K562 (cell line): Measurements from ENCODE around the gene DAD1. TPM values are rescaled to one million over a fixed set of nuclear protein-coding genes. Genes with fewer than 3 reads are reported as not detected.
"Not testable (repeated sequence)": the region's sequence is repeated elsewhere in the genome, so short reads cannot be mapped to it uniquely, and the experiment has no call there.

ENCODE experiments used
- ATAC-seq: fragments of 200-7000 bp; cut with Tn5 transposase; 3 replicates; pipeline ENCODE4 v1.9.1; 2020; ENCODE audit warnings: moderate library complexity
- BruUV-seq: library from RNA; stranded (reverse); fragments of 400-500 nt; replicated peaks from 2 replicates; lab custom pipeline; 2021; lab: Mats Ljungman, UMichigan
- CTCF ChIA-PET: fragments of 300-600 bp; formaldehyde crosslinking; extraction: SDS; loops from one replicate; lab custom pipeline; 2021; ENCODE audit warnings: low intra/inter-chr PET ratio; lab: Yijun Ruan, JAX
- POLR2A ChIA-PET: fragments of 300-600, 350-650 bp; sonication (Branson Sonifier 250); formaldehyde crosslinking; extraction: SDS; loops from one replicate; lab custom pipeline; 2021; ENCODE audit warnings: antibody characterized with exemption, inconsistent platforms; lab: Yijun Ruan, JAX
- DNase-seq, 4 experiments: peaks; one replicate each; pipeline versions ENCODE4 v3.0.0 to v3.0.0-alpha.2; 2011 to 2018; ENCODE audit warnings: low spot score in 3 of 4, mixed read lengths in 3 of 4; ENCODE audit errors: extremely low read depth in 1 of 4
- FAIRE-seq: peaks from 2 replicates; lab custom pipeline; 2011; peaks lifted over from hg19 to GRCh38; lab: Jason Lieb, UNC
- H2AFZ ChIP-seq: 2 replicates; pipeline ENCODE4 v1.6.0; 2011; ENCODE audit warnings: low read depth, low read length, control low read depth, inconsistent platforms
- H3K27ac ChIP-seq: fragments of 200-600 bp; 3 replicates; pipeline ENCODE4 v1.8.0; 2011; ENCODE audit warnings: low read depth, mild to moderate bottlenecking, control low read depth, inconsistent platforms, low read length, moderate library complexity, mixed read lengths; ENCODE audit errors: extremely low read depth
- H3K27me3 ChIP-seq, 2 experiments: fragments of 300-600 bp in 1 of 2; 2 replicates in 1 of 2; 3 replicates in 1 of 2; pipeline versions ENCODE4 v1.6.0 to v1.8.0; 2011; ENCODE audit warnings: inconsistent platforms in 2 of 2, low read length in 2 of 2, mild to moderate bottlenecking in 1 of 2, mixed read lengths in 1 of 2, moderate library complexity in 1 of 2; ENCODE audit not compliant: control insufficient read depth in 2 of 2, insufficient read depth in 2 of 2
- H3K36me3 ChIP-seq: fragments of 300-600 bp; 3 replicates; pipeline ENCODE4 v1.8.0; 2011; ENCODE audit warnings: mild to moderate bottlenecking, low read length, inconsistent platforms; ENCODE audit not compliant: control insufficient read depth, insufficient read depth
- H3K4me1 ChIP-seq, 2 experiments: fragments of 200-600 bp in 1 of 2; replicated peaks in 1 of 2; 2 replicates in 1 of 2; 3 replicates in 1 of 2; pipeline versions ENCODE4 v1.5.1 to v1.8.0; 2011; ENCODE audit warnings: inconsistent platforms in 2 of 2, low read length in 2 of 2, mild to moderate bottlenecking in 1 of 2, mixed read lengths in 1 of 2, moderate library complexity in 1 of 2; ENCODE audit not compliant: control insufficient read depth in 2 of 2, insufficient read depth in 2 of 2
- H3K4me2 ChIP-seq: 2 replicates; pipeline ENCODE4 v1.6.1; 2011; ENCODE audit warnings: low read length, control low read depth, inconsistent platforms, mixed read lengths; ENCODE audit not compliant: insufficient read depth
- H3K4me3 ChIP-seq: fragments of 200-600 bp; sonication (generic), shearing (Covaris generic); 2 replicates; pipeline ENCODE4 v1.5.1; 2016; ENCODE audit warnings: control low read depth, inconsistent platforms
- H3K79me2 ChIP-seq: fragments of 200-600 bp; 3 replicates; pipeline ENCODE4 v1.8.0; 2011; ENCODE audit warnings: low read length, inconsistent platforms; ENCODE audit not compliant: control insufficient read depth, insufficient read depth
- H3K9ac ChIP-seq, 2 experiments: 2 replicates each; pipeline versions ENCODE4 v1.6.0 to v1.6.1; 2011; ENCODE audit warnings: low read depth in 2 of 2, low read length in 2 of 2, control low read depth in 1 of 2, inconsistent platforms in 1 of 2, mild to moderate bottlenecking in 1 of 2, mixed read lengths in 1 of 2; ENCODE audit not compliant: insufficient read depth in 1 of 2
- H3K9me1 ChIP-seq: one replicate; pipeline ENCODE4 v1.6.0; 2011; ENCODE audit warnings: inconsistent platforms, mild to moderate bottlenecking, low read length, moderate library complexity; ENCODE audit not compliant: control insufficient read depth, insufficient read depth
- H3K9me3 ChIP-seq: replicated peaks from 2 replicates; pipeline ENCODE4 v1.5.1; 2011; ENCODE audit warnings: low read depth, low read length, inconsistent platforms; ENCODE audit not compliant: control insufficient read depth, insufficient read depth
- H4K20me1 ChIP-seq: replicated peaks from 2 replicates; pipeline ENCODE4 v1.6.1; 2011; ENCODE audit warnings: low read length, inconsistent platforms, mixed read lengths; ENCODE audit not compliant: control insufficient read depth, insufficient read depth
- BCOR ChIP-seq: fragments of 450-650 bp; IDR thresholded peaks from 2 replicates; pipeline ENCODE4 v1.6.1; 2016
- EP400 ChIP-seq: fragments of 450-650 bp; IDR thresholded peaks from 2 replicates; pipeline ENCODE4 v1.6.1; 2017; ENCODE audit warnings: antibody characterized with exemption, mild to moderate bottlenecking, moderate library complexity
- GTF2E2 ChIP-seq: fragments of 200-800 bp; sonication (Bioruptor generic); IDR thresholded peaks from 2 replicates; pipeline ENCODE4 v1.6.1; 2016; ENCODE audit warnings: missing genetic modification characterization, missing compliant biosample characterization
- NCOA4 ChIP-seq: fragments of 450-650 bp; IDR thresholded peaks from 2 replicates; pipeline ENCODE4 v1.6.1; 2018; ENCODE audit warnings: mild to moderate bottlenecking; ENCODE audit not compliant: partially characterized antibody
- PHTF2 ChIP-seq: fragments of 250-450 bp; sonication (Bioruptor Pico); IDR thresholded peaks from 2 replicates; pipeline ENCODE4 v1.5.0; 2021; ENCODE audit warnings: mild to moderate bottlenecking
- RFX1 ChIP-seq: fragments of 450-650 bp; IDR thresholded peaks from 2 replicates; pipeline ENCODE4 v1.6.1; 2016; ENCODE audit warnings: mild to moderate bottlenecking, moderate library complexity
- SIN3A ChIP-seq, 2 experiments: fragments of 150-350 bp in 1 of 2; IDR thresholded peaks; 2 replicates each; pipeline ENCODE4 v1.6.1; 2011 to 2016; ENCODE audit warnings: borderline replicate concordance in 2 of 2, low read depth in 2 of 2, low read length in 2 of 2, mild to moderate bottlenecking in 2 of 2, moderate library complexity in 2 of 2; ENCODE audit not compliant: control insufficient read depth in 1 of 2
- SIN3B ChIP-seq: fragments of 450-650 bp; IDR thresholded peaks from 2 replicates; pipeline ENCODE4 v1.6.1; 2017; ENCODE audit warnings: low read depth, mild to moderate bottlenecking, moderate library complexity
- ZNF23 ChIP-seq: fragments of 250-450 bp; sonication (Bioruptor Pico); IDR thresholded peaks from 2 replicates; pipeline ENCODE4 v1.4.0; 2020; ENCODE audit warnings: mild to moderate bottlenecking
- ZNF445 ChIP-seq: fragments of 250-450 bp; sonication (Bioruptor Pico); IDR thresholded peaks from 2 replicates; pipeline ENCODE4 v1.4.0; 2020; ENCODE audit warnings: low read depth, mild to moderate bottlenecking, moderate library complexity
- WGBS: fragments of 100-300 bp; shearing (Covaris generic); methylation state at CpG from one replicate; pipeline ENCODE4 v1.1.6; 2016; ENCODE audit warnings: low coverage, mixed read lengths; ENCODE audit not compliant: insufficient coverage; ENCODE audit errors: missing lambda C conversion rate; 5-methylcytosine and 5-hydroxymethylcytosine counted together
- in situ Hi-C: fragments of 300-500 bp; cut with MboI; formaldehyde crosslinking; loops from 4 replicates; pipeline ENCODE4 v1.15.0; 2018; ENCODE audit warnings: inconsistent platforms, mixed read lengths
- intact Hi-C: fragments of 100-400 bp; cut with micrococcal nuclease; formaldehyde crosslinking; loops from 2 replicates; pipeline ENCODE4 v1.14.2; 2022
- polyA plus RNA-seq, 8 experiments: library from polyadenylated mRNA; depleted of rRNA in 4 of 8; stranded (reverse) in 5 of 8; unstranded in 3 of 8; fragments of >200 nt; fragmentation: Nextera tagmentation in 2 of 8; fragmentation: Illumina TruSeq in 1 of 8; extraction: Ambion mirVana in 2 of 8; extraction: Trizol in 1 of 8; gene quantifications; 2 replicates each; pipeline versions ENCODE4 v1.2.1 to v1.2.3, GENCODE V29; 2011 to 2014; ENCODE audit warnings: inconsistent platforms in 1 of 8, missing spikeins in 1 of 8
- total RNA-seq, 7 experiments: library from RNA; depleted of rRNA in 6 of 7; stranded (reverse); fragments of >200 nt in 6 of 7; fragmentation: Illumina TruSeq in 2 of 7; extraction: Trizol in 2 of 7; gene quantifications; 2 replicates each; pipeline versions ENCODE4 v1.2.1 to v1.2.3, GENCODE V29; 2011 to 2021; ENCODE audit warnings: low replicate concordance in 1 of 7

The DAD1 gene
- total and polyA plus RNA-seq, 9 of the 15 experiments (the other 6 are each of a cell fraction or from before 2014, with no cell fraction given) = 104 to 617 (median 222) TPM

GRCh38 chr14:22588526-22589095 is 413 bp downstream of the DAD1 start:
- no peak for DNase-seq
- H3K27me3 ChIP-seq = no peaks in the 10 kb centered on the region
- H3K9me1 ChIP-seq = no peaks in the 10 kb centered on the region
- no peak for ATAC-seq
- peaks cover 10% of the 10 kb centered on the region; the same call in 1 of the 3 replicates for H3K36me3 ChIP-seq
- peak overlapping the region; percentile 90 for H2AFZ ChIP-seq
- POLR2A ChIA-PET = interaction anchor here (0.6 to 1.4 kb wide), 6 partner anchors 8 to 330 kb away, joined by 3 to 6 read pairs (median 4); partner anchors contain the start of genes OXA1L and RBM23
- H3K27ac ChIP-seq = peak overlapping the region; percentile 87
- intact Hi-C loops = loop anchor here (5.0 kb wide), 1 partner anchor 59 kb away; no protein-coding TSS in a partner anchor
- FAIRE-seq = no peak
- H3K79me2 ChIP-seq = peaks cover 49% of the 10 kb centered on the region
- peak overlapping the region; percentile 84 for H3K4me2 ChIP-seq
- H3K9me3 ChIP-seq = no peaks in the 10 kb centered on the region
- H4K20me1 ChIP-seq = no peaks in the 10 kb centered on the region
- peak overlapping the region; percentile 65 for H3K4me3 ChIP-seq
- CTCF ChIA-PET = interaction anchor here (1.1 kb wide), 1 partner anchor 18 kb away, joined by 4 read pairs; no protein-coding TSS in a partner anchor
- in situ Hi-C loops = no loop called here
- H3K9ac ChIP-seq = peak overlapping the region; percentile 88 to 89
- no peak for TF ChIP-seq RFX1
- 0 out of 4 replicates have a peak, but pooled peaks of 1 of the 2 experiments have one; percentile 62 for TF ChIP-seq SIN3A (IDR thresholded peaks at IDR 0.05; ENCODE audit: borderline replicate concordance in 2 of 2, control insufficient read depth in 1 of 2, low read depth in 2 of 2, low read length in 2 of 2)
- 0 out of 2 replicates have a peak, but pooled peaks have one; percentile 31 for TF ChIP-seq SIN3B
- no peak for TF ChIP-seq ZNF23 (CRISPR knock-in tag)
- no peak for TF ChIP-seq NCOA4
- no peak for TF ChIP-seq PHTF2
- no peak for TF ChIP-seq GTF2E2 (tag)
- TF ChIP-seq ZNF445 = no peak
- no peak for TF ChIP-seq BCOR
- 0 out of 2 replicates have a peak, but pooled peaks have one; percentile 54 for TF ChIP-seq EP400
- BruUV-seq = TSS peak; percentile 78
- peaks cover 7 to 25% of the 10 kb centered on the region in 2 experiments for H3K4me1 ChIP-seq
- under 1% methylated on average over 17 of the region's 17 CpGs for WGBS

GRCh38 chr14:22587677-22588422 is 1.2 kb downstream of the DAD1 start:
- CTCF ChIA-PET, ATAC-seq, H3K9me3 ChIP-seq, BruUV-seq, in situ Hi-C loops, H3K27me3 ChIP-seq, H2AFZ ChIP-seq, H3K9me1 ChIP-seq, H4K20me1 ChIP-seq: not testable (repeated sequence)
- peak; percentile 49 for FAIRE-seq
- H3K4me1 ChIP-seq = peaks cover 7 to 18% of the 10 kb centered on the region in 2 experiments
- 50% methylated on average over 10 of the region's 10 CpGs for WGBS
- H3K4me3 ChIP-seq = peak overlapping the region; percentile 65
- DNase-seq = peak in 1 of 4 experiments; percentile 16
- POLR2A ChIA-PET = interaction anchor here (0.7 kb wide), 1 partner anchor 160 kb away, joined by 3 read pairs; no protein-coding TSS in a partner anchor
- peaks cover 10% of the 10 kb centered on the region; the same call in 2 of the 3 replicates for H3K36me3 ChIP-seq
- peak overlapping the region; percentile 87 for H3K27ac ChIP-seq
- peak overlapping the region; percentile 84 for H3K4me2 ChIP-seq
- H3K79me2 ChIP-seq = peaks cover 57% of the 10 kb centered on the region
- peak overlapping the region in 1 of 2 experiments; percentile 88; a peak in 3 of 4 replicates for H3K9ac ChIP-seq
- intact Hi-C loops = loop anchor here (5.0 kb wide), 1 partner anchor 59 kb away; no protein-coding TSS in a partner anchor
